ENCODE measurements around the gene NDUFA11.

NDUFA11 gene

DNA sequence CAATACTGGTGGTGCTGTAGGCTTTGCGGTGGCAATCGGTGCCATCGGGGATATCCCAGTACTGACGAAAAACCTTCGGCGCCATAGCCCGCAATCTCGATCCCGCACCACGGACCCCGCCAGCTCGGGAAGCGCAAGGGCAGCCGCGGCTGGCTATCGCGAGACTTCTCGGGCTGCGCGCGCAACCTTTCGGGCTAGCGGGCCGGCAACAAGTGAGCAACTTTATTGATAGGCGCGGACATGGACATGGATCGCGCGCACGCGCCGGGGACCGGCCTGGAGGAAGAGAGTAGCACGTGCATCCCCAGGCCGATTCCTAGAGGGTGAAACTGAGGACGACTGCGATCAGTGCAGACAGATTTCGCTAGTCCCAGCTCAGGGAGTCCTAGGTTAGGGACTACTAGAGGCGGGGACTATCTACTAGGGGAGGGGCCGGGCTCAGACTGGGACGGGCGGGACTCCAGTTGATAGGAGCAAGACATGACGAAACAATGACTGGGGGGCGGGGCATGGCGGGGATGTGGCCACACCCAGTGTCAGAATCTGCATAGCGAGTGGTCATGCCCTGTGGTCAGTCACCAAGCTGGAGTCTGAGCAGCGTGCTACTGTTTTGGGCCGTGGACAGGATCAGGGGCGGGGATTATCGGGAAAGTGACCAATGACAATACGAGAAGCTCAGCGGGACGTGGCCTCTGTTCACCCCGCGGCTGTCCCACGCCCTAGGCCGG lies at the start of gene NDUFA11:
Gene NDUFA11 (minus strand): TSS at position 167 of the 728 bp plus-strand sequence. CDS start 82 bp downstream, at position 85.
- DNase-seq (ENCODE audit: low spot score) = peak; percentile 96

GRCh38 chr19:5953030-5953589 lies 49.5 kb upstream of the NDUFA11 start:
- DNase-seq (ENCODE audit: low spot score) = peak; percentile 37

DNA sequence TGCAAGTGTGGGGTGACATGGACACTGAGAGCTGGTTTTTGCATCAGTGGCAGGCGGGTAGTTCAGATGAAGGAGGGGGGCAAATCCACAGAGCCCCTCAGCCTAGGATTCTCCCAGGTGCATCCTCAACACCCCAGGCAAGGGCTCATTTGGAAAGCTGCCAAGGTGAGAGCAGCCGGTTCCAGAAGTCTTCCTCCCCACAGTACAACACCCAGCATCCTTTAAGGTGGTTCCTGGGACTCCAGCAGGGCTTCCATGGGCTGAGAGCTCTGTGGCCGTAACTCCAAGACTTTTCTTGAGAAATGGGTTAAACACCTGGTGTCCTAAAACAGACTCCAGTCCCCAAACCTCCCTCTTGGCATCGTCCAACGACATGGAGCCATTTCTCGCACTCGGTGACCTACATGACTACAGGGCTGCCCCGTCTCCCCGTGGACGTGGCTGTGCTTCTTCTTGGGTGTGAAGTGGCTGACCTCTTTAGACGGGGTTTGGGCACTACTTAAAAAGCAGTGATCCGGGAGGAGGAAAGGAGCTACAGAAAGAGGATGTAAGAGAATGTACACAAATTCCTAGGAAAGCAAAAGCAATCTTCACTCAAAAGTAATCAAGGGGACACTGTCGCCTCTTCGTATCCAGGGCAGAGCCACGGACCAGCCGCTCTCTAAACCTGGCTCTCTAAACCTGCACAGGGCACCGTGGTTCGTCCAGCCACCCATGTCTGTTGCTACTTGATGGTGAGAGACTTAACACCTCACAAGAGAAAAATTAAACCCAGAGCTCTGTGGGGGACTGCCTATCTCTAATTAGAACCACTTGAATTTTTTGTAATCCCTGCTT lies 48.8 kb upstream of the NDUFA11 start:
- no peak for DNase-seq (ENCODE audit: low spot score)

- DNase-seq (ENCODE audit: low spot score) = no peak
These were observed 47.8 kb upstream of the NDUFA11 start for GRCh38 chr19:5951338-5951861.

GRCh38 chr19:5950741-5951140 lies 47.2 kb upstream of the NDUFA11 start:
- DNase-seq (ENCODE audit: low spot score) = no peak

DNA sequence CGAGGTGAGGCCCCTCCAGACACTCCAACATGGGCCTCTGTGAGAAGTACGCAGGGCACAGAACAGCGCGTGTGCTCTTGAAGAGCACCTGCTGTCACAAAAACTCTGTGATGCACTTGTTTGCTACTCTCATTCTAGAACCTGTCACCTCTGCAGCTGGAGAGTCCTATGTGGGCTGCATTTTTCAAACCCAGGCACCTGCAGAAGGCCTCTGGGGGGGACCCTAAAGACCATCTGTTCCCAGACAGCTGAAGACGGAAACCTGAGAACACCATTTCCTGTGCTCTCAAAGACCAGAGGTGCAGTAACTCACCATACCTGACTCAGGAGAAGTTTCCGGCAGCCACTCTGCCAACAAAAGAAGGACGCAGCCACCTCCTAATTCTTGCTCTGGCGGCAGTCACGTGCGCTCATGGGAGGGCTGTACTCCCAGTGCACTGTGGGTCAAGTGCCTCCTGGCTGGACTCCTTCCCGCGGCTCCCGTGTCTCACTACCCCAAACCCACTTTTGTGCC lies 46.3 kb upstream of the NDUFA11 start:
- DNase-seq (ENCODE audit: low spot score) = peak; percentile 42

- peak; percentile 21 for DNase-seq (ENCODE audit: low spot score)
These were observed 45.4 kb upstream of the NDUFA11 start for GRCh38 chr19:5948752-5949564.

DNA sequence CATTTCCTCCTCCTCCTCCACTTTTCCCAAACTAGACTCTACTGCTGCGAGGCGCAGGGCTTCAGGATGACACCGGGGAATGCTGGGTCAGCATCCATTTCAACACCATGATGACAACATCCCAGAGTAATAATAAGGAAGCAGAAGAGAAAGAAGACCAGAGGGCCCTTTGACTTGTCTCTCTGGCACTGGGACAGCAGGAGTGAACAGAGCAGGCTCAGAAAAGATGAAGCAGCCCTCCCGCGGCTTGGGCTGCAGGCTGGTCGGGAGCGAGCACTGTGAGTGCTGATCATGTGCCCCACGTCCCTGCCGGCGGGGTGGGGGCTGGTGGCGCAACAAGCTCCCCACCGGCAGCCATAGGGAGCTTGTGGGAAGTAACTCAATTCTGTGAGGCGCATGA lies 43.8 kb upstream of the NDUFA11 start:
- no peak for DNase-seq (ENCODE audit: low spot score)

DNA sequence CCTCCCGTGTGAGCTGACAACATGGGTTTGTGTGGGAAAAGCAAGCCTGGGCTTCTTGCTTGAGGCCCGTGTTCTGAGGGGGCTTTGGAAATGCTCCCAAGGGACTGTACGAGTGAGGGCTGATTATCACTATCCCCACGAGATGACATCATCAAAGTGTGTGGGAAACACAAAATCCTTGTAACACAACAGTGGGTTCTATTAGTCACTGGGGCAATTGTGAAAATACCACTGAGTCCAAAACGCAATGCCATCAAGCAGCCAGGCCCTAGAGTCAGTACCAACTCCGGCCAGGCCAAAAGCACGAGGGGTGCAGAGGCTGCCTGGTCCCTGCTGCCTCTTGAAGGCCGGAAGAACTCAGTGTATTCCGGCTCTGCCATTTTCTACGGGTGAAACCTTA lies 40.0 kb upstream of the NDUFA11 start:
- no peak for DNase-seq (ENCODE audit: low spot score)

GRCh38 chr19:5943045-5943444 lies 39.5 kb upstream of the NDUFA11 start:
- DNase-seq (ENCODE audit: low spot score) = no peak

DNA sequence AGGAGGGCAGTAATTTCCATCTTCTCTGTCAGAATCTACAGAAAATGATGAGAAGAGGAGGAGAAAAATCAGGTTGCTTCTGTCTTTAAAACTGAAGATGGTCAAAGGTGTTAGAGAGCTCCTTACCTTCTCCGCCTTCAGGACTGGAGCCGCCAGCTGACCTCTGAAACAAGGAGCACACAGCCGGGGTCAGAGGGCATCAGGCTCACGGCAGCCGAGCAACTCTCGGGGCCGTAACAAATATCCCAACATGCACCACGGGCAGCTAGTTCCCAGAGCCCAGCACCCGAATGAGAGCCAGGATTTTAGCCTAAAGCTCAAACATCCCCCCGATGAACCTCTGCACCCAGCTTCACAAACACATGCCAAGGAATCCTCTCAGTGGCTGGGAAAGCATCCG lies 38.1 kb upstream of the NDUFA11 start:
- DNase-seq (ENCODE audit: low spot score) = no peak

- DNase-seq (ENCODE audit: low spot score) = no peak
These were observed 36.9 kb upstream of the NDUFA11 start for GRCh38 chr19:5940260-5941208.

DNA sequence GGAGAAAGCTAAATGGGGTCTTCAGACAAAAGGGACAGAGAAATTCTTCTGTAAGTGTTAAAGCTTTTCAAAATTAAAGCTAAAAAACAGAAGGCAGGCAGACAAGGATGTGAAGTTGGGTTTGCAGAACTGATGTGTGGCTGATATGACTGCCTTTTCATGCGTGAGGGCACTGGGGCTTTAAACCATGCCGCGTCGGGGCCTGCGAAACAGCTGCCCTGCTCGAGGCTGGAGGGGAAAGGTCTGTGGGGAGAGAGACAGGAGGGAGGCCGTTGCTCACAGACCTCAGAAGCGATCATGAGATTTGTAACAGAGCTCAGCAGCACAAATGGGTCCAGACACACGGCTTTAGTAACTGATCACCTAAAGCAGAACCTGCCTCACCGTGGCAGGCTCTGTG lies 34.0 kb upstream of the NDUFA11 start:
- DNase-seq (ENCODE audit: low spot score) = no peak

- DNase-seq (ENCODE audit: low spot score) = no peak
These were observed 32.7 kb upstream of the NDUFA11 start for GRCh38 chr19:5936292-5936592.

DNA sequence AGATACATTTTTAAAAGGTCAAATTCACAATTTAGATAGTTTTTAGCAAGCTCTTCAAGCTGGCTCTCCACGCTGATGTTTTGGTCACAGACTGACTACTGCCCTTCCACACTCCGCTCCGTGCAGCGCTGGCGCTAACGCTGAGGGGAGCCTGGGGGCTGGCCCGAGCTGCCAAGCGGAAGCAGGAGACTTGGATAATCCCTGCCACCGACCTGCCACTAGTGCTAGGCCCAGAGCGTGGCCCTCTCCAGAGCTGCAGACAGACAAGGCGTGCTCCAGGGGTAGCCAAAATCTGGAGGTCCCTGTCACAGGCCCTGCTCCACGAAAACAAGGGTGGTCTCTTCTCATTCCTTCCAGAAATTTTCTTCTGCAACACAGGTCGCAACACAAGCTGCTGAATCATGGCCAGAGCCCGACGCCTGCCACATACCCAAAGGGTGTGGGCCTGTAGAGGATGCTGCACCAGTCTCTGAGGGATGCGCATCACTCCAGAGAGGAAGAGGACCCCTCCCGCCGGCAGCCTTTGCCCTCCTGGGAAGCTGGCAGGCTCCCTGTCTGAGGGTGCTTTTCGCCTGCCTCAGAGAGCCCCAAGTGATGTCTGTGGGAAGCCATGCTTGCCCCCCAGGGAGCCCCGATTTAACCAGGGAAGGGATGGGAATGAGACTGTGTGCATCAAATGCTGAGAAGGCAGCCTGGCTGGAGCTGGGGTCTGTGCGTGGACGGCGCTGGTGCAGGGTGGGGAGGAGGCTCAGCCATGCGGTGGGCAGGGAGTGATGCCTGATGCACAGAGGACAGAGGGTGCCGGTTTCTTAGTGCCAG lies 32.1 kb upstream of the NDUFA11 start:
- no peak for DNase-seq (ENCODE audit: low spot score)

DNA sequence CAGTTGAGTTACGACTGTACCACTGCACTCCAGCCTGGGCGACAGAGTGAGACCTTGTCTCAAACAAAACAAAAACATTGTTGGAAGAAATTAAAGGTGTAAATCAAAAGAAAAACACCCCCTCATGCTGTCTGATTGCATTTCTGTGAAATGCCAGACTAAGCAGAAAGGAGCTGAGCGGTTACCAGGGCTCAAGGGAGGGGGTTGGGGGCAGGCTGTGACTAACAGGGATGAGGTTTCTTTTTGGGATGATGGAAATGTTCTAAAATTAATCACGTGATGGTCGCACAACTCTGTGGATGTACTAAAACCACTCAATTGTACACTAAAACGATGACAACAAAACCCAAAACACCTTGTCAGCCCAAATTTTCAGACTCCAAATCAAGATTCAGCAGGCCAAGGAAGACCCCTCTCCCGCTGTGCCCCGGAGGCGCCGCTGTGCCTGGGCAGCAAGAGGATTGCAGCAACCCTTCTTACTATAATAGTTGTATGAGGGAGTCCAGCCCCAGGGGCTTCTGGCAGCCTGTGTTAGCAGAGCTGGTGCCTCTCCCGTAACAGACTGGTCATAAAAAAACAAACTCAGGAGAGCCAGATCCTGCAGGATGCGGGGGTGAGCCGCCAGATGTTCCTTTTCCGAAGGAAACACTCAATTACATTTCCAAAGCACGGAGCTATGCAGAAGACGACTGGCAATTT lies 31.3 kb upstream of the NDUFA11 start:
- DNase-seq (ENCODE audit: low spot score) = no peak

- DNase-seq (ENCODE audit: low spot score) = no peak
These were observed 30.4 kb upstream of the NDUFA11 start for GRCh38 chr19:5934069-5934401.

GRCh38 chr19:5933391-5934068 lies 29.9 kb upstream of the NDUFA11 start:
- no peak for DNase-seq (ENCODE audit: low spot score)

Data from activated CD4-positive, alpha-beta T cell treated with anti-CD3 and anti-CD28 coated beads, Interleukin-2, Interleukin-4, amounts not matched to agents 100 ng/mL and 50 ng/mL, durations not matched to agents 16 hours and 8 hours (primary cell).